NCI-H2196 treated with DMSO at 0.1 percent for 48 hours (cell line): ENCODE data around the gene NRXN3.

Experiments
- DNase-seq: peaks from one replicate; lab custom pipeline; 2025; ENCODE audit not compliant: unreplicated experiment; lab: John Stamatoyannopoulos, UW

NRXN3 gene

DNA sequence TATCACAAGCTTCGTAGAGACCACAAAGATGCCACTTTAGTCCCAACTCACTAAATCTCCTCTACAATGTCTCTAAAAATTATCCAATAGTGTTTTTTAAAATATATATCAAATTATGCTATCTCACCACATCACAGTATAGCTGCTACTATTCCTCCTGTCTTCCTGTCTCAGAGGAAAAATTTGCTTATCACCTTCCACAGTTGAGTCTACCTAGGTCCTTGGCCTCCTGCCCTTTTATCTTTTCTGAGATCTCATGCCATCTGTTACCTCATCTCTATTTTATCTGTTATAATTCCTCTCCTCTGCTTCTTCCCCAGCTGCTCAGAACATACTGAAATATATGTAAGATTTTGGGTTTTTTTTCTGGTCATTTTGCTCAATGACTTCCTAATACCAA lies 1473.0 kb downstream of the NRXN3 start:
- DNase-seq, result no peak

DNA sequence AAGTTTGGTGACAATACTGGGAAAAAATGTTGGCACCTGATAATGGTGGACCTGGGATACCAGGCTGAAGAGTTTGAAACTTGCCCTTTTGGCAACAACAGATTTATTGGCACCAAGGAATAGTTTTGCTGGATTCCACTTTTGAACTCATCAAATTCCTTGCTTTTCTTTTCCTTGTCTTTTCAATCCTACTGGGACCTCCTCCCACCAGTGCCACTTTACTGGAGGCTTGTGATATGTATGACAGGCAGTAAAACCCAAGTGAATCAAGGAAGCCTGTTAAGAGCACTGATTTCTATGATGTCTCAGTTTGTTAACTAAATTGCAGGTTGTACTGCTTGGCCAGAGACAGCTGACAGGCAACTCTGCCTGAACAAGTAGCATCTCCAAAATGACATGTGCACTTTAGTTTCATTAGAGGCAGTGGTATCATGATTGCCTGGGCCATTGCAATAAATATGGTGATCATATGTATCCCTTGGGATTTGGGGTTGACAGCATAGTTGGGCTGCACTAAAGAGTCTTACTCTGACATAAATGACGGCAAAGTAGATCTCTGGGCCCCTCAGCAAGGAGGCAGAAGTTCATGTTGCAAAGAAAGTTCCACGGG lies 1475.7 kb downstream of the NRXN3 start:
- no peak for DNase-seq

DNA sequence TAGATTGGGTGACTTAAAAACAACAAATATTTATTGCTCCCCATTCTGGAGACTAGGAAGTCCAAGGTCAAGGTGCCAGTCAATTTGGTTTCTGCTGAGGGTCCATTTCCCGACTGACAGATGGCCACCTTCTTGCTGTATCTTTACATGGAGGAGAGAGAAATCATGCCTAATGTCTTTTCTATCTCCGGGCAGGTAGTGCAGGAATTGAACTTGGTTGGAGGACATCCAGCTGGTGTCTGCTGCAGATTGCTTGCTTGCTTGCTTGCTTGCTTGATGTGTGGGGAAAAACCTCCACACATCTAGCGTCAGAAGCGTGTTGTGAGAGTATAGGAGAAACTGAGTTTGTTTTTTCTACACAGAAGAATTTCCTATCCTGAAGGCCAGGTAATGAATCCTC lies 1479.7 kb downstream of the NRXN3 start:
- no peak for DNase-seq

DNA sequence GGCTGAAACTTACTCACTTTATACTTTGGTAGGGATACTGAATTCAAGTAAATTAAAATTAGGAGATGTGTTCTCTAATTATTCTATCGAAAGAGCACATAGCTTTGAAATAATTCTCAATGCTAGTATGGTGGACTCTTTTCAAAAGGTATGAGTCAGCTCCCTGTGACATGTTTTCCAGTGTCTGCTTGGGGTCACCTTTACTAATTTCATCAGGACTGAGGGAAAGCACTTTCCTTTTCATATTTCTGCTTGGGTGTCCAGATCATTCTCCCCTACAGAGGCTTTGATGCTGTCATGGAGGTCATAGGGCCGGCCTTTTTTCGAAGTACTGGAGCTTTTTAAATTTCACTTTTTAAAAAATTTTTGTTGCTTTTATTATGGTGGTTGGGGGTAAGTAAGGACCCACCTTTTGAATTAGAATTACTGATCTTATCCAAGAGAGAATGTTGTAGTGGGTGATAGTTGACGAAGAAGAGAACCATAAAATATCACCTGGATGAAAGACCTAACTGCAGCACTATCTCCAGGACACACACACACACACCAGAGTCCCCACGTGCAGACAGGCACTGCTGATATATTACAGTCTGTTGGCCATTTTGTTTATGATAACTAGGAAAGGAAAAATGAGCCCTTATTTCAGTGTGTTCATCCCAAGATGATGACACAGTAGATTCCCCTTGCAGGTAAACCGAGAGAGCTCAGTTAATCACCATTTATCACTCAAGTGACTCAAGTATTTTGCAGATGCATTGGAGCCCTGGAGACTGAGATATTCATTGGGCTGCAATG lies 1482.5 kb downstream of the NRXN3 start:
- DNase-seq, result no peak

DNA sequence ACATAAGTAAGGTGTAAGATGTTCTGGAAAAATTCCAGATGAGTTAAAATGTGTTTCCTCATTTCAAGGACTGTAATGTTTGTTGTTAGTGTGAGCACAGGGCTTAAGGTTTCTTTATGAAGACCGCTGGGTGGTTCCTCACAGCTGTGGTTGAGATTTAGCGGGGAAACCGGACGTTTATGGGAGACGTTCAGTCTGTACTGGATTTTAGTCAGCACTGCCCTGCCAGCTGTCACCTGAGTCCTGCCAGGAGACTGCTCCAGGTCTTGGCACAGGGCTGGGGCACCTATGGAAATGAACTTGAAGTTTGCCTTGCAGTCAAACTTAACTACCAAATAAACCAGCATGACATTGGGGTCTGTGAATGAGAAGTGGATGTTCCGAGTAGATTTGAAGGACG lies 1485.9 kb downstream of the NRXN3 start:
- no peak for DNase-seq

DNA sequence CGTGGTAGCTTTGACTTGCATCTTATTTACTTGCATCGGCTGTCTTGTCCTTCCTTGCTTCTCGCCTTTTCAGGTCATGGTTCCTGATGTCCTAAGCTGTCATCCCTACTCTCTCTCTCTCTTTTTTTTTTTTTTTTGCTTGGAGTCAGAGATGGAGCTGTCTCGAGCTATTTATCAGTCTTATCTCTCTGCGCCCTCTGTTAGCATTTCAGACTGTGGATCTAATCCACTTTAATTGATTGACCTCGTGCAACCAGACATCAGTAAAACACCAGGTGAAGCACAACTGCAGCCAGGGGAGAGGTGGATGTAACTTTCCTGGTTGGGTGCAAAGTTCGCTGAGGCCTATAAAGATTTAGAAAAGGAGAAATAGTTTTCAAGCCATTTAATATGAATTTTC lies 1486.3 kb downstream of the NRXN3 start:
- no peak for DNase-seq

DNA sequence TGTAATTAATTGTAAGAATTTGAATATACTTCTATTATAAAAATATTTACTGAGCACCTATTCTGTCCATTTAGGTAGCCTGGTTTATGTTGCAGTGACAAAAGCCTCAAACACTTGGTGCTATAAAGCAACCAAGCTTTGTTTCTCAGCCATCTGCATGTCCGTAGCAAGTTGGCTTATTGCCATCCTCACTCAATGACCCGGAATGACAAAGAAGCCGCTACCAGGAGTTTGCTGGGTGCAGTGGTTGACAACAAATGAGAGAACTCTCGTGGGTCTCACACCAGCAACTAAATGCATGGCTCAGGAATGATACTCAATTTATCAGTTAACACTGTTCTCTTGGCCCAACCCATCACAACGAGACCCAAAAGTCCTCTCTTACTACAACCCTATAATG lies 1488.0 kb downstream of the NRXN3 start:
- no peak for DNase-seq

DNA sequence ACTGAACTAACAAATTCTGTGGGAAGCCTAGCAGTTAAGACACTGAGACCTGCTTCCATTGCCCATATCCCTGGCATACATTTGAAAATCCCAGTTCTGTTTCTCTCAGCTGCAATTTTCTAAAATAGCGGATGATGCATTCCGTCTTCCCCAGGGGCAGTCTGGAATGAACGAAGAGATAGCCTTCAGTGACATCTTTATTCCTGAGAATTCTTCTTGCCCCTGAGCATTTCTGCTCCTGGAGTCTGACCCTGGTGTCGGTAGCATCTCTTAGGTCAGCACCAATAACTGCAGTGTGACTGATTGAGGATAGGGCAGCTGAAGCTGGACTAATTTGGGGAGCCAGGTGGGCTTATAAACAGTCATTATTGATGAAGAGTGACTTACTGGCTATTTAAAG lies 1488.6 kb downstream of the NRXN3 start:
- DNase-seq, result no peak

DNA sequence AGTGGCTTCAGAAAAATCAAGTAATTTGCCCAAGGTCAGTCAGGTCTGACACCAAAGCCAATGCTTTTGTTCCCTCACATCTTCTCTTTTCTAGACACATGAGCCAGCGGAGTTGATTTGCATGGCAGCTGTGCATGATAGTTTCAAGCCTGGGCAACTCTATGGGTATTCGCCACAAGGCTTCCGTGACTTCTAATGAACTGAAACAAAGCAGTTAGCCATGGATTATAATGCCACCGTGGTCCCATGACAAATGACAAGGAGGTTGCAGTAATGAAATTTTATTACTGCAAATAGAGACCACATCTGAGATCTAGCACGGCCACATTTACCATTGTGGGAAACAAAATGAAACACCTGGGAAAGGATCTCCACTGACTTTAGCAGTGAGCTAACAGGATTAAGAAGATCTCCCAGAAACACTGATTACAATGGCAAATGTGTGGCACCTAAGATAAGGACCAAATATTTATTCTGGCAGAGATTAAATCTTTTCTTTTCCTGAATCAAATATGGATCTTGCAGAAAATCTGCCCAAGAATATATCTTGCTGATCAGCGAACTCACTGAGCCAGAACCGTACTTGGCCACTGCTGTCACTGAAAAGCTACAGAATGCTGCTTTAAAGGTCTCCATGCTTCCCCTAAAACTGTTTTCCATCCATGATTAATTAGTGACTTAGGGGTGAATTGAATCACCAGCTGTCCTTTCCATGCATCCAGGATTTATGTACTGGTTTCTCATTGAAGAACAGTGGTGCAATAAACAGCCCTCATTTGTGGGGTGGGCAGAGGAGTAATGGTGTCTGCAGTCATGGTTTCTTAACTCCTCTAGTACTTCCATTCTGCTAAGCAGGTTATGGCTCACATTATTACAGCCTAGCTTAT lies 1490.1 kb downstream of the NRXN3 start:
- DNase-seq, result no peak

DNA sequence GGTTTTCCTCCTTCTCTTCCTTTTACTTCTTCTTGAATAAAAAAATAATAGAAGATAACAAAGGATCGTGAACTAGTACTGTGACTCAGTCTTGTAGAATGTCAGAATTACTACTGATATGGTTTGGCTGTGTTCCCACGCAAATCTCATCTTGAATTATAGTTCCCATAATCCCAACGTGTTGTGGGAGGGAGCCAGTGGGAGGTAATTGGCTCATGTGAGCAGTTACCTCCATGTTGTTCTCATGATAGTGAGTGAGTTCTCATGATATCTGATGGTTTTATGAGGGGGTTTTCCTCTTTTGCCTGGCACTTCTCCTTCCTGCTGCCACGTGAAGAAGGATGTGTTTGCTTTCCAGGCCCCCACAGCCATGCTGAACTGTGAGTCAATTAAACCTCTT lies 1491.6 kb downstream of the NRXN3 start:
- DNase-seq, result no peak

DNA sequence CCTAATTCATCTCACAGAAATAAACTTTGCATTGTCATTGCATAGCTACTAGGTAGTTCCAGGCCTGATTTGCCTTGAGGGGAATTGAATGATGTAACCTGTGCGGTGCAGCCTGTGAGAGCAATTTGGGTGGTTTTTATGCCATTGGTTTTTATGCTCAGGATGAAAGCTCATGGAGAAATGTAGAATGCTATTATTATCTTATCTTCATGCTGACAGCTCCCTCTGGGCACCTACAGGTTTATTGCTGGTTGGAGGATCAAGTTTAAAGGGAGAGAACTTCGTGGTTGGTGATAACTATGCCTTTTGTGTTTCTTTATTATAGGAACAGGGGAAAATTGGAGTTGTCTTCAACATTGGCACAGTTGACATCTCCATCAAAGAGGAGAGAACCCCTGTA lies 1493.3 kb downstream of the NRXN3 start:
- DNase-seq, result no peak

DNA sequence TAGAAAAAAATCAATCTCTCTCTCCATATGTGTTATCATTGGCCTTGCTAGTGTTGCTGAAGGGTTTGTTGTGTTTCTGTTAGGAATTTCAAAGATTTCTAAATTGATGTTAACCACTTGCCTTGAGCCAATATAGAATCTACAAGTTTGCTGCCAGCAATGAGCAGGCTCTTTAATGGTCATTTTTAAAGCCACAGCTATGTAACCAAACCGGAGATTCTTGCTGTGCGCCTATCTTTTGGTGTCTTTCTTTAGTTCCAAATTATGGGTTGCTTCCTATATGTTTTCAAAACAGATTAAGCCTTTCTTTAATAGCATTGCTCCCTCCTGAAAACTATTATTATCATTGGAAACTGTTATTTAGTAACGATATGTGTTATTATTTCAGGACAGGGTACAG lies 1495.4 kb downstream of the NRXN3 start:
- no peak for DNase-seq

DNA sequence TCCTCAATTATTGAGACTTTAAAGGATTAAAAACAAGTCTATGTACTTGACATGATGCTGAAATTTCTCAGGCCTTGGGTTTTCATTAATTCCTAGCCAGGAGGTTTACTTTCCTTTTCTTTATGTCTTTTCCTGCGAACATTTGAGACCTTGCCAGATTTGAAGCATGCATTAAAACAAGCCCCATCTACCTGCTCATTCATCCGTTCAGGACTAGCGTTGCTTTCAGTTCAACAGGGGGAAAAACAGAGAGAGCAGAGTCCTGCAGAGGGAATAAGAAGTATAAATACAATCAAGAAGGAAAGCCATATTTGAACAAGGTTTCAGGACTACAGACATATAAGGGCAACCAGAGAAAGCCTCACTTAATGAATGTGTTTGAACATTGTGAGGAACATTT lies 1498.8 kb downstream of the NRXN3 start:
- no peak for DNase-seq

DNA sequence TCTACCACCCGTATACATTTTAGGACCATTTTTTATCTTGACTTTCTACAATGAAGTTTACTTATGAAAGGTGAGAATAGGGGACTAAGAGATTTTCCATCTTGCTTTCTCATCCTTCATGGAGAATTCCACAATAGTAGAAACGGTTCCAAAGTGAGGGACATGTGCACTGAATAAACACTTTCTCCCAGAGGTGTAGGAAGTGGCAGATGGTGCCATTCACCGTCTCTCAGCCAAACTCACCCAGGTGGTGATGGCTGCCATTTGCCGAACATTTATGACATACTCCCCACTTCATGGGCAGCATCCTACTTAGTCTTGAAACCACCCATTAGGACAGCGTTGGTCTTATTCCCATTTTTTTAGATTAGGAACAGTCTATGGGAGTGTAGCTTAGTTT lies 1500.6 kb downstream of the NRXN3 start:
- DNase-seq, result no peak

DNA sequence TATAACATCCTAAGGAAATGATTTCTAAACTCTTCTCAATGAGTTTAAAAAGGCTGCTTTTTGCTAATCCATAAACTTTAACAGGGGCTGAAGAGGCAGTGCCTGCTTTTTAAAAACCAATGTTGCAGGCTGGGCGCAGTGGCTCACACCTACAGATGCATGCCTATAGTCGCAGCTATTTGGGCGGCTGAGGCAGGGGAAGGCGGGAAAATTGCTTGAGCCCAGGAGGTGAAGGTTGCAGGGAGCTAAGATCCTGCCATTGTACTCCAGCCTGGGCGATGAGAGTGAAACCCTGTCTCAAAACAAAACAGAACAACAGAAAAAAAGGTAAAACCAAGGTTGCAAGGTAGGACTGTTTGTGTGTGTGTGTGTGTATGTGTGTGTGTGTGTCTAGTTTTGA lies 1509.9 kb downstream of the NRXN3 start:
- DNase-seq, result no peak

DNA sequence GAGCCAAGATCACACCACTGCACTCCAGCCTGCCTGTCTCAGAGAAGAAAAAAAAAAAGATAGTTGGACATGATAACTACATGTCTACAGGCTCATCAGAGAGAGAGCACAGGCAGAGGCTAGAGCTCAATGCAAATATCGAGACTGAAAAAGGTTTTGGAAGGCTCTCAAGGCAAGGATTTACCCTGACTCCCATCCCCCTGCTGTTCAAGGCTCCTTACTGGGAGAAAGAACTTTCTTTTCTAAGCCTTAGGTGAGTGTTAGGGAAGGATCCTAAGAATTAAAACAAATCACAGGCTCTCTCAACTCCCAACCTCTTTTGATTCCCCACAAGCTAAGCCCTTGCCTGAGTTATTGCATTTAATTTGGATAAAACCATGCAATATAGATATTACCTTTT lies 1516.0 kb downstream of the NRXN3 start:
- DNase-seq, result no peak

DNA sequence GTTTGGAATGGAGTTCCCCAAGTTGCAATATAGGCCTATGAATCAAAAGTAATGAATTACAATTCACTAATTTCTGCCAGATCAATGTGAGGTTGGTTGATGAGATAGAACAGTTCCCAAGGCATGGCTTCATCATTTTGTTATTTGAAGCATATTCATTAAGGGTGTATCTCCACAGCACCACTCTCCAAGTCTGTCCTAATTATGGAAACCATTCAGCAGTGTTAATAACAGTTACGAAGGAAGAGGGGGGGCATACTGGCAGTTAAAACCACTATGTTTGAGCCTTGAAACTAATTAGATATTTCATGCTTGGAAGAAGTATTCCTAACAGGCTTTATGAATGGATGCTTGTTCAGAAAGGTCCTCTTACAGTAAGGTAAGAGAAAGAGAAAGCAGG lies 1520.8 kb downstream of the NRXN3 start:
- DNase-seq, result no peak

DNA sequence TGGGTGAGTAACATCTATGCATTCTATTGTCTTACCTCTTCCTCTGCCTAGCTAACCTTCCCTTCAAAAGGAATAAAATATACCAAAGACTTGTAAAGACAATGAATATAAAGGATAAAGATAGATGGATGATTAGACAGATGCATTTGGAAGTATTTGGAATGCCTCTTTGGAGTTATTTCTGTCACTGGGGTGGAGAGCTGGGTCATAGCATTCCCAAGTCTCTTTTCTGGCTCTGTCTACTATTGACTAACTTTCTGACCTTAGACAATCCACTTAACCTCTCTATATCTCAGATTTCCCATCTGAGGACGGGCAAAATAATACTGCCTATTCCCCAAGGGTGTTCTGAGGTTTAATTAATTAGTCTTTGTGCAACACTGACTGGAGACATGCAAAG lies 1523.8 kb downstream of the NRXN3 start:
- DNase-seq, result no peak

DNA sequence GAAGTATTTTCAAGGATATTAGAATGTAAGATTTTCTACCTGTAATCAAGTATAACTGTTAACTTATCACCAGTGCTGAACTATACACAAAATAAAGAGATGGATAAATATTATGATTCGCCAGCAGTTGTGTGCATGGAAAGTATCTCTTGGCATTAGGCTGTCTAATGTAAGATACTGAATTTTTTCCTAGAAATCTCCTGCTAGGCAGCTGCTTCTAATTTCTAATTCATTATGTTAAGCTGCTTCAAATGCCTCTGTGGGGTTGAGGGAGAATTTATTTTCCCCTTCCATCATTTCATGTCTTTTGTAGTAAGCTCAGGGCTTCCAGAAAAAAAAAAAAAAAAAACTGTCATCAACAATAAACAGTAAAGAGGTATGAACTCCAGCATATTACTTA lies 1525.1 kb downstream of the NRXN3 start:
- no peak for DNase-seq

DNA sequence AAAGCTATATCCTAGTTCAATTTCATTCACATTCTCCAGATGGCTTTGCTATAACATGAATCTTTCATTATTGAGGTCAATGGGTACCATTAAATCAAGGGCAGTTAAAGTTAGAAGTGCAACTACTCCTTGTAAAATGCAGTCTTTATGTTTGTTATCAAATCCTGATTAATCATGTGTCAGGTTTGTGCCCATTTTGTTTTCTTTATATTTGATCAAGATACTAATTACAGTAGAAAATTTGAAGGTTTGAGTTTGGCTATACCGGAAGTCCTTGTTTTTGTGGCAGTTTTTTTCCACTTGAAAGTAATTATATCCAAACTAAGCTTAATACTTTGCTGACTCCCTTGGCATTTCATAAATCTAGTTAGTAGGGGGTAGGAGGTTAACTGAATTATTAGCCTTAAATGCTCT lies 1528.1 kb downstream of the NRXN3 start:
- DNase-seq, result no peak

DNA sequence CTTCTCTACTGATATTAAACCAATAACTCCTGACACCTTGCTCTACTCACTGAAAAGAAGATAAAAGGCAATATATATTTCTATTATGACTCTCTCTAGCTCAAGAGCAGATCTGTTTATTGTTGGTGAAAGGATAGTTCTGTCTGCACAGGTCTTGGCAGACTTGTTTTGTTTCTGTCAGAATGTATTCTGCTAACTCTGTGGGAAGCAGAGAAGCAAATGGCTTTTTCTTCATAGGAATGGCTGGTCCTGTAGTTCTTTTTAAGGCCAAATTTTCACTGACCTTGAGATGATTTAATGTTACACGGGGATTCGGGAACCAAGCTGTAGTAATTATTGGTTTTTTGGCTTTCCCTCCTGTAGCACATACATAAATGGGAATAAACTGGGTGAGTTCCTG lies 1529.0 kb downstream of the NRXN3 start:
- DNase-seq, result no peak

DNA sequence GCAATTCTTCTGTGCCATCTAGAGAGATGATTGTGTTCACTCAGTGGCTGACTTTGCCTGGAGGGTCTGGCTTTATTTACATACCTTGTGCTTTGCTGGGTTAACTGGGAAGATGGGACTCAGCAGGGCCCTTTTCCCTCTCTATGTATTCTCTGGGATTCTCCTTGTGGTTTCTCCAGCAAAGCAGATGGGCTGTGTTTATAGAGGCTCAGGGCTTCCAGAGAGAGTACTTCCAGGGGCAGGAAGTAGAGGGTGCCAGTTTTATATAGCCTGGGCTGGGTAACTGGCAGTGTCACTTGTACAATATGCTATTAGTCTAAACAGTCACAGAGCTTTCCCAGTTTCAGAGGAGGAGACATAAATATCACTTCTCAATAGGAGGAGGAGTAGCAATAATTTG lies 1531.2 kb downstream of the NRXN3 start:
- DNase-seq, result no peak
